ENCODE results near the gene COL15A1.
"Not testable (repeated sequence)": the region's sequence is repeated elsewhere in the genome, so short reads cannot be mapped to it uniquely, and the experiment has no call there.

COL15A1 gene

DNA sequence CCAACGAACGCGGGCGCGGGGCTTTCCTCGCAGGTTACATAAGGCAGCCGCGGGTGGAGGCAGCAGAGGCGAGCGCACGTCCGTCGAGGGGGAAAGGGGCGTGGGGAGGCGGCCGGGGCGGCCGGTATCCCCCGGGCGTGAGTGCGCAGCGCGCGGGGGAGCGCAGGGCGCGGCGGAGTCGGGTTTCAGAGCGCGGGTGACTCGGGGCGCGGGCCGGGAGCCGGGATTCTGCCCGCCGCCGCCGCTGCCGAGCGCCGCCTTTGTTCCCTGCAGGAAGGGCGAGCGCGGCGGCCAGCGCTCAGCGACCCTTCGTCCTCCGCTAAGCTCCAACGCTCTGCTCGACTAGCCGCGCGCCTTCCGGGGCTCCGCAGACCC lies at the start of gene COL15A1:
Gene COL15A1 (plus strand): TSS at position 226 of the 375 bp plus-strand sequence. CDS start 155 bp downstream, outside the sequence.
- DNase-seq (ENCODE audit: low read depth): no peak

DNA sequence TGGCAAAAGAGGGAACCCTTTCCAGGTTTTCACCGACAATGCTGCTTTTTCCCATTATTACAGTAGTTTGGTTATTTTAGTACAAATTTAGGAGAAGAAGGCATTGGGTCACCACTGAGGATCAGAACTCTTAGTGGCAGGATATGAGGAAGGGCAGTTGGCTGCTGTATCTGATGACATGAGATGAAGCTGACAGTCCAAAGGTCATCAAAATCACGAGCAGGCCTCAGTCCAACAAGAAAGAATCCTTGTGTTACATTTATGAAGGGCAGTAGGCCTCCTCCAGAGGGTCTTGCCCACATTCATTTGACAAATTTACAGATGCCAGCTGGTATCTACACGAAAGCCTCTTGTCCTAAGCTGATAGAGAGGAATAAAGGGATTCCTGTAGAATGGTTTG lies 49.5 kb upstream of the COL15A1 start:
- DNase-seq (ENCODE audit: low read depth): no peak

DNA sequence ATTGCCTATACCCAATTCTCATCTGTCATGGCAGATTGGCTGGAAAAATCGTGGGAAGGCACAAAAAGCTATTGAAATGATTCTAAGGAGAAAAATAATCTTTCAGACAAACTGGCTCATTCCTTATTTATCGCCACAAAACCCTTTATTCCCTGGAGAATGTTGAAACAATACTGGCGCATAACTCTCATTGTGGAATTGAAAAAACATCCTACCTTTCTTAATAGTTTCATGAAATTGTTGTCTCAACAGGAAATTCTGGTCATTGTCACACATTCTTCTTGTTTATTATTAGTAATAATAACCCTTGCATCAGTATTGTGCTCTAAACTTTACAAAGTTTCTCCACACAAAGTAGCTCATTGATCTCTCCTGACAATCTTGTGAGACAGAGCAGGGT lies 48.9 kb upstream of the COL15A1 start:
- DNase-seq (ENCODE audit: low read depth): no peak

DNA sequence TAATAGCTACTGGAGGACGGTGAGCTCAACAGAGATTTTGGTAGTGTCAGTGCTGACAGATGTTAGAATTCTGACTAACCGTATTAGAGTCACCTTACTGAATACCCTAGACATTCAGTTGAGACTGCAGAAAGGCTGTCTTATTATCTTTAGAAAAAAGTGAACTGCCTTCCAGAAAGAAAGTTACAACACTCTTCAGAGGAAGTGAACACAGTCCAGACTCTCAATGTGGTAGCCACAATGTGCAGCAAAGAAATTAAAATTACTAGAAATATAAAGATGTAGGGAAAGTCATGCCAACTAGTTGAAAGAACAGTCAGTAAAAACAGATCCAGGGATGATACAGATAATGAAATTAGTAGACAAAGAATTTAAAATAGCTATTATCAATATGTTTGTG lies 47.1 kb upstream of the COL15A1 start:
- DNase-seq (ENCODE audit: low read depth): no peak

DNA sequence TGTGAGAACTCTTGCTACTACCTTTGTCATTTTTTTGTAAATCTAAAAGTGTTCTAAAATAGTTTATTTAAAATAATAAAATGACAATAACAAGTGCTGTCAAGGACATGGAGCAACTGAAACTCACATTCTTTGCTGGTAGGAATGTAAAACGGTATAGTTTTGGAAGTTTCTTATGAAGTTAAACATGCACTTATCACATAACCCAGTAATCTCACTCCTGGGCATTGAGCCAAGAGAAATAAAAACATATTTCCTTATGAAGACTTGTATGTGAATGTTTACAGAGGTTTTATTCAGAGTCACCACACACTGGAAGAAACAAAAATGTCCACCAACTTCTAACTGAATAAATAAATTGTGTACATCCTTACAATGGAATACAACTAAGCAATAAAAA lies 46.0 kb upstream of the COL15A1 start:
- no peak for DNase-seq (ENCODE audit: low read depth)

DNA sequence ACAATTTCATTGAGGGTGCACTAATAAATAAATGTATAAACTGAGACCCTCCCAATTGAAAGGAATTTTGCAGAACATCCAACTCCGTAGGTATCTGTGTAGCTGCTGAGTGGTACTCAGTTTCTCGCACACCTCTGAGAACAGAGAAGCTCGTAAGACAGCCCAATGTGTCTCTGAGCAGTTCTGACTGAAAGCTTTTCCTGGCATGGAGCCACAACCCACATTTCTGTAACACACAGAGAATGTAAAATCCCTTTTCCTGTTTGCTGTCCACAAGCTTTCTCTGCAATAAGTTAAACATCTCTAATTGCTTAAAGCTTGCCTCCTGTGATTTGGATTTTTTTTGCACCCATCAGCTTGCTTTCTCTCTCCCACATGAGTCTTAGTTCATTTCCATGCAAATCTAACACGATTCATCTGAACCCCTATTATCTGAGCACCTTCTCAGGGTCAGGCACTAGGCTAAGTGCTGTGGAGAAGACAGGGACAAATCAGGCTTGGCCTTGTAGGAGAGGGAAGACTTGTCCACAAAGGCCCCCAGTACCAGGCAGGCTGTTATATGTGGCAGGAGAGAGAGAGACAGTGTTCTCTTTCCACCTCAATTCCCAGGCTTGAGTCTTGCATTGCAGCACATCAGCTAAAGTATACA lies 44.2 kb upstream of the COL15A1 start:
- no peak for DNase-seq (ENCODE audit: low read depth)

DNA sequence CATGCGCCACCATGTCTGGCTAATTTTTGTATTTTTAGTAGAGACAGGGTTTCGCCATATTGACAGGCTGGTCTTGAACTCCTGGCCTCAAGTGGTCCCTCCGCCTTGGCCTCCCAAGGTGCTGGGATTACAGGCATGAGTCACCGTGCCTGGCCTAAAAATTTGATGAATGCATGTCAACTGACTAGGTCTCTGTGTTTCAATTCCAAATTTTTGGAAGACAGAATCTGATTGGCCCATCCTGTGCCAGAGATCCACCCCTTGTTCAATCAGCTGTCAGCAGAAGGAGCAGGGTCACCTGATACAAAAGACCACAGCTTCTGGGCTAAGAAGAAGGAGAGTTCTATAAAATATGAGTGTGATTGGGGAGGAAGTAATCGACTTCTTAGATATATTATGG lies 43.5 kb upstream of the COL15A1 start:
- DNase-seq (ENCODE audit: low read depth): no peak

DNA sequence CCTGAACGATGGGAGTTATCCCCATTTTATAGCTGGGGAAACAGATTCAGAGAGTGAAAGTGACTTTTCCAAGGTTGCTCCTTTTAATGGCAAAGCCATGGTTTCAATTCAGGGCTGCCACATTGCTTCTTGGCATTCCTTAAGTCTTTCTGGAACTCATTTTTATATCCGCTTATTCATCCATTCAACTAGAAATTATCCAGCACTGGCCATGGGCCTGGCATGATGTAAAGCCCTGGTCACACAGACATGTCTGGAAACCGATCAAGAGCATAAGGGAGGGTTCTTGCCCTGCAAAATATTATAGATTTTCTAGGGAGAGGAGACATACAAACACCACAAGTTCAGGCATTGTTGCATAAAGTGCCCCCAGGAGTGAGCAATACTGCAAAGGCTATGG lies 43.0 kb upstream of the COL15A1 start:
- no peak for DNase-seq (ENCODE audit: low read depth)

DNA sequence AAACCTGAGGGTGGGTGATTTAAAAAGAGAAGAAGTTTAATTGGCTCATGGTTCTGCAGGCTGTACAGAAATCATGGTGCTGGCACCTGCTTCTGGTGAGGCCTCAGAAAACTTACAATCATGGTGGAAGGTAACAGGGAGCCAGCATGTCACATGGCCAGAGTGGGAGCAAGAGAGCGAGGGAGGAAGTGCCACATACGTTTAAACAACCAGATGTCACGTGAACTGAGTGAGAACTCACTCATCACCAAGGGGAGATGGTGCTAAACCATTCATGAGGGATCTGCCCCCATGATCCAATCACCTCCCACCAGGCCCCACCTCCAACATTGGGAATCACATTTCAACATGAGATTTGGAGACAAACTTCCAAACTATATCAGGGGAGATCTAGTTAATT lies 41.9 kb upstream of the COL15A1 start:
- not testable (repeated sequence) for DNase-seq (ENCODE audit: low read depth)

DNA sequence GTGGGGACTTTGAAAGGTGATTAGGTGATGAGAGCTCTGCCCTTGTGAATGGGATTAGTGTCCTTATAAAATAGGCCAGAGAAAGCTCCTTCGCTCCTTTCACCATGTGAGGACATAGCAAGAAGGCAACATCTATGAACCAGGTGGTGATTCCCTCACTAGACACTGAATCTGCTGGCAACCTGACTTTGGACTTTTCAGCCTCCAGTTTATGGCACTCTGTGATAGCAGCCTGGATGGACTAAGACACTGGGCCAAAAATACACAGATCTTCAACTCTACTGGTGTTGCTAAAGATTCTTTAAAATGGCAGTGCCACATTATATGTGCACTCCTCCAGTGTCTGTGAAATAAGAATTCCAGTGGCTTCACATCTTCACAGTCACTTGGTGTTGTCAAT lies 41.2 kb upstream of the COL15A1 start:
- no peak for DNase-seq (ENCODE audit: low read depth)

DNA sequence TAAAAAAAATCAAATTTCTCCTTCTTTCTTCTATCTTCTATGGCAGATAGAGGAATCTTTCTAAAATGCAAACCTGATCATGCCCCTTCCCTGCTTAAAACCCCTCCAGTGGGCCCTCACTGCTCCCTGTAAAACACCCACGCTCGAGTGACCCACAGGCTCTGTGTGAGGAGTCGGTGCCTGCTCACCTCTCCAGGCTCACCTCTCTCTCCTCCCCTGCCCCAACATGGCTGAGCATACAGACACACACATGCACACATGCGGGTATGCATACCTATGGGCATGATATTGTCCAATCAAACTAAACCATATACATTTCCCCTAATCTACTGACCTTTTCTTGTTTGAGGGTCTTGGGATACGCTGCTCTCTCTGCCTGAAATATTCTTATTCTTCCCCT lies 40.8 kb upstream of the COL15A1 start:
- no peak for DNase-seq (ENCODE audit: low read depth)

DNA sequence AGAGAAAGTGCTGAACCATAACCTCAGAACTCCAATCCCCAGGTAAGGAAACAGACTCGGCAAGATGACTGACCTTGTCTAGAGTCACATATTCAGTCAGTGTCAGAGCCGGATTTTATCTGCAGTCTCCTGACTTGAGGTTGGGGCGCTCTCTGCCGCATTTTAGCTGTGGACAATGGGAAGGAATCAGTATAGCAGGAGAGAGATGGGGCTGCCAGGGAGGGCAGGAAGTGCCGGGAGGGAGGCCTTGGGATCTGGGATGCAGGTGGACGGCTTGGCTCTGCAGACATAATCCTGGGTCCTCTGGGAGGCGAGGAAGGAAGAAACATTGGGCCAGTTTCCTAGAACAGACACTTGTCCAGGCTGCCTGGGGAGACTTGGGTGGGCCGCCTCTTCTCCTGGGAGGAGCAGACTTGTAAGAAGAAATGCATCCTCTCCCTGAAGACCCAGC lies 39.7 kb upstream of the COL15A1 start:
- DNase-seq (ENCODE audit: low read depth): no peak

DNA sequence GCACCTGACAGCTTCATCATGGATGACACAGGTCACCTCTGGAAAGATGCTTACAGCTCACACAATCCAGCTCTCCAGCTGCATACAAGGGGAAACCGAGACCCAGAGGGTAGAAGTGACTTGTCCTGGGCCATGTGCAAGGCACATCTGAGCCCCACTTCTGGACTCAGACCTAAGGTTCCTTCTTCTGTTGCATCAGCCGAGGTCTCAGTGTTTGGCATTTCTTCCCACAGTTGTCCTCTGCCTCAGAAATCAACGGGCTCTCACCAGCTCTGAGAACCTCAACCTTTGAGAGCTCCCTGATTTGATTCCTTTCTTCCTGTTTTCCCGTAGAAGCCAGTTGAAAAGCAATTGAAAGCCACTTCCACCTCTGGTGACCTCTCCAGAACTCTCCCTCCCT lies 38.7 kb upstream of the COL15A1 start:
- no peak for DNase-seq (ENCODE audit: low read depth)

DNA sequence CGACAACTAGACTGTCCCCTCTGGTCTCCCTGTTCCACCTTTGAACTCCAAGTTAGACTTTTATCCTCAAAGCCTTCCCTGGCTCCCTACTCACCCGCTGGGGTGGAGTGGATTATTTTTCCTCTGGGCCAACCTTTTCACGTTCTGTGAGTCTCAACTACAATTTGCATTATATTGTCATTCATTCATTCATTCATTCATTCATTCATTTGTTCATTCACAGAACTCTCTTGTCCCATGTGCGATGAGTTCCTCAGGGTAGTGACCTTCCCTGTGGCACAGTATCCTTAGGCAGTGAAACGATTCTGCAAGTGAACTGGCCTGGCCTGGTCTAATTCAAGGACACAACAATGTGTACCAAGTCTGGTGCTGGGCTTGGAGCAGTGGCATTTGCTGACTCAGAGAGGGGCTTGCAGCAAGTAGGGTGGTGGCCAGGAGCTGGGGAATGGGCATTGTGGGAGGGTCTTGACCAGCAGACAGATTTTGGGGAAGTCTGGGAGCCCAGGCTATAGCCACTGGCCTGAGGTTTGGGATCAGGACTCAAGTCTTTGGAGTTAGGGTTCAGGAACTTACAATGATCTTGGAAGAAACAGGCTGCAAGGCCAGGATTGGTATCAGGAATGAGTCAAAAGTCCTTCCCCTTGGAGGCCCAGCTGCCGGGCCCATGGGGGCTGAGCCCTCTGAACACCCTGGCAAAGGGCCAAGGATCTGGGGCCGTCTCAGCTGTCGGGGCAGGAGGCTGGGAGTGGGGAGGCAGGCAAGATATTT lies 37.2 kb upstream of the COL15A1 start:
- DNase-seq (ENCODE audit: low read depth): no peak

DNA sequence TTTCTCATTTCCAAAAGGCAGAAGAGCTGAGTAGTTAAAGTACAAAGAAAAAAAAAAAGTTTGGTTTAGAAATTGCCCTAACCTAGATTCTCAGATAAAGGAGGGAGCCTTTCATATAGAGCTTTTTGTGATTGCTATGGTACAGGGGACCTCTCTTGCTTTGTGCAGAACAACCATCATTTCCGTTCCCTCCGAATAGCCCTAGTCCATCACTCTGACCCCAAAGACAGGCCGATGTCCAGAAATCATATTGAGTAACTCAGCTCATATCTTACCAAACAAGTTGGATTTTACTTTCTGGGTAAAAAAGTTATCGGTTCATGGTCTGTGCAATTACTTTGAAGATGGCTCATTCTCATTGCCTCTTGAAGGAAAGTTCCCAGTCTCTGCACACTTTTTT lies 36.7 kb upstream of the COL15A1 start:
- DNase-seq (ENCODE audit: low read depth): no peak

DNA sequence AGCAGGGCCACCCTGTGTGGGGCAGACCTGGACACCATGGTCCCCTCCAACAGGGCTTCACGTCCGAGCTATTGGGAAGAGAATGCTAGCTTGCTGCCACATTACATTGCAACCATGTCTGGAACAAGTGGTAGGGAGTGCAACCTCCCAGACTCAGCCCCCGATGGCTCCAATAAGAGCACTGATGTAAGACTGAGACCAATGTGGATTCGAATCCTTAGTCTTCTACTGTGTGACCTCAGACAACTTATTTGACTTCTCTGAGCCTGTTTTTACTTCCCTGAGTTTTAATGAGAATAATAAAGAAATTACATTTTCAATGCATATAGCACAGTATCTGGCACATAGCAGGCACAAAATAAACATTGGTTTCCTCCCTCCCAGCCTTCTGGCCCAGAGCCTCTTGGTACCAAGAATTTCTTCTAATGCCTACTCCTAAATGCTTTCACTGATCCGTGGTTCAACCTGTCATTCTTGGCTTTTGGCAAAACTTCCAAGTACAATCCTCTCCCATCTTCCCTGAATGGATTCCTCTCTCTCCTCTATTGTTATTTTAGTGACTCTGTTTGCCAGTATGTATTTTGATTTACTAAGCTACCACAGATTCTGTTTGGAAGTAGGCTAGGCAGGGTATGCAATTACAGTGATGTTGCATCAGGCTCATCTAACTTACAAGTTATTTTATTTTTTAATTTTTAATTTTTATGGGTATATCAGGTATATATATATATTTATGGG lies 34.6 kb upstream of the COL15A1 start:
- no peak for DNase-seq (ENCODE audit: low read depth)

DNA sequence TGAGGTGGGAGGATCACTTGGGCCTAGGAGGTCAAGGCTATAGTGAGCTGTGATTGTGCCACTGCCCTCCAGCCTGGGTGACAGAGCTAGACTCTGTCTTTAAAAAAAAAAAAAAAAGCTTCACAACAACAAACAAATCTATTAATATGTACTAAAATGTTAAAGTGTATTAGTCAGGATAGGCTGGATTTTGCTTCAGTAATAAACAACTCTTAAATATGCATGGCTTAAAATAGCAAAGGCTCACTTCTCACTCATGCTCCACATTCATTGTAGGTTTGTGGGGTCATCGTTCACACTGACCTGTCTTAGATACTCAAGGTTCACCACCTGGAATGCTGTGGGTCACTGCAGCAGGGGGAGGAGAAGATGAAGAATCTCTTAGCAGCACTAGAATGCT lies 33.8 kb upstream of the COL15A1 start:
- DNase-seq (ENCODE audit: low read depth): no peak

DNA sequence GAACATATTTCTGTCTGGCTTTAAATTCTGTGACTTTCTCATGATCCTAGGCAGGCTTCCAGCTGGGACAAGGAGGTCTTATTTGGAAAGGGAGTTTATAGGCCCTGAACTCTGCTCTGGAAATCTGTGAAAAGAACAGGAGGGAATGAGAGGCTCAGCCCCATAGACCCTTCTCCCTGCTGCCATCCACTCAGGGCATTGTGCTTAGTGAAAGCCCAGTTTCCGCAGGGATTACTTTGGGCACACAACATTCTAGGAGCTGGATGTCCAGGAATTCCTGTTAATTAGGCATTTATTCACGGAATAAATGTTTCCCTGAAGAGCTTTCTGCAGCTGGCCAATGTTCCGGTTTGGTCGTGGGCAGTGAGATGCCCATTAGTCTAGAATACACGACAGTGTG lies 32.7 kb upstream of the COL15A1 start:
- no peak for DNase-seq (ENCODE audit: low read depth)

DNA sequence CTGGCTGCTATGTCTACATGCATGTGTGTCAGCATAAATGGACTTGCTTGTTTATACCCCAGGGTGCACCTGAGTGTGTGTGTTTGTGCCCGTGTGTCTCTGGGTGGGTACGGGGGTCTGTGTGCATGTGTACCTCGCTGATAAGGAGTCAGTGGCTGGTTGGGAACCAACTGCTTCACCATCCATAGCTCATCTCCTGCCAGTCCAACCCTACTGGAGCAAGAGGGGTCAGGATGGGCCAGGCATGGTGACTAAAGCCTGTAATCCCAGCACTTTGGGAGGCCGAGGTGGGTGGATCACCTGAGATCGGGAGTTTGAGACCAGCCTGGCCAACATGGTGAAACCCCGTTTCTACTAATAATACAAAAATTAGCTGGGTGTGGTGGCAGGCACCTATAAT lies 32.0 kb upstream of the COL15A1 start:
- DNase-seq (ENCODE audit: low read depth): not testable (repeated sequence)

DNA sequence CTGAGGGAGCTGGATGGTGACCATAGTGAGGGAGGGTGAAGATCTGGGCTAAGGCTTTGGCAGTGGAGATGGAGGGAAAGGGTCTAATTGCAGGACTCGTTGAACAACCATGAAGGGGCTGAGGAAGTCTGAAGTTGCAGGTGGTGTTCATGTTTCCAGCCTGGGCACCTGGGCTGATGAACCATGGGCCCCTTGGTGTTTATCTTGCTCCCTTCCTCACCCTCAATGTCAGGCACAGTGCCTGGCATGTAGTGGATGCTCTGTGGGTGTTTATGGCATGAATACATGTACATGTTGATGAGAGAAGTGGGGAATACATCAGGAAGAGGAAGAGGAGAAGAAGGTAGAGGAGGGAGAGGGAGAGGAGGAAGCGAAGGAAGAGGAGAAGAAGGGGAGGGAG lies 31.3 kb upstream of the COL15A1 start:
- no peak for DNase-seq (ENCODE audit: low read depth)

DNA sequence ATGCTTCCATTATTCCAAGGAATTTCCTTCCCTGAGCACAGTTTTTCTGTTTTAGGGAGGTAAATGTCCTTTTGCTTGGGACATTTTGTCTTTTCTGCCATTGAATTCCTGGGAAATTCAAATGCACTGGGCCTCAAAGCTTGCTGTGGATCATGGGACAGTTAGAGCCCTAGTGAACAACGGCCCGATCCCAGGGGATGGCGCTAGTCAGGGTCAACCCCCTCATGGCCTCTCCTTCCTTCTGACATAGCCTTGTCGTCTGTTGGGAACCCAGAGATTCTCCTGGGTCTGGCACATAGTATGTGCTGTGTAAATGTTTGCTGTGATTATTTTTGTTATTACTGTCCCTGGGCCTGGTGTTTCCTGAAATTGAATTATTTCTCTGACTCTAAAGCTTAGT lies 30.7 kb upstream of the COL15A1 start:
- DNase-seq (ENCODE audit: low read depth): no peak

DNA sequence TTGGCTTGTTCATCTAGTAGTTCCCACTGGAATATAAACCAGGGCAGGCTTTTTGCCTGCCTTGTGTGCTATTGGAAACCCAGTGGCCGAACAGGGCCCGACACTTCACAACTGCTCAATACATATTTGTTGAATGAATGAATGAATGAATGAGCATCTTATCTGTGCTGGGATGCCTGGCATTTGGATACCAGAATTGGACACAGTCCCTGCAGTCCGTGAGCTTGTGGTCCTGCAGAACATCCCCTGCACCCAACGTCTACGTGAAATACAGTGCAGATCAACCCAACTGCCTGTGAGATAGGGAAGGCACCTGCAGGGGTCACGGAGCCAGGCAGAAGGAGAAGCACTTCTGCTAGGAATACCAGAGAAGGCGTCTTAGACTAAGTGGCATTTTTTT lies 30.0 kb upstream of the COL15A1 start:
- no peak for DNase-seq (ENCODE audit: low read depth)

DNA sequence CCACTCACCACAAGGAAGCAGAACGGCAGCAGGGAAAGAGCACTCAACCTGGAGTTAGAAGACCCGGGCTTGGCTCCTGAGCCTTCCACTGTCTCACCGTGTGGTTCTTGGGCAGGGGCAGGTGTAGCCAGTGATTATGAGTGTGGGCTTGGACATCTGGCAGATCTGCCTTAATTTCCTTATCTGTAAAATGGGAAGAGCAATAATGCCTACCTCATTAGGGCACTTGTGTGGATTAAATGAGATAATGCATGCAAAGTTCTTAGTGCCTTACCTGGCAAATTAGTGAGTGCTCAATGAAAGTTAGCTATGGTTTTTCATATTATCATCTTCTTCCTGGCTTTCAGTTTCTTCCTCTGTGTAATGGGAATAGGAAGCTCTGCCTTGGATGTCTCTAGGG lies 28.1 kb upstream of the COL15A1 start:
- no peak for DNase-seq (ENCODE audit: low read depth)
